ENCODE measurements around the gene RPE65.
"Not testable (repeated sequence)": the region's sequence is repeated elsewhere in the genome, so short reads cannot be mapped to it uniquely, and the experiment has no call there.

Gene RPE65

GRCh38 chr1:68453060-68453670 lies 3.4 kb upstream of the RPE65 start:
- no peak for DNase-seq (ENCODE audit: low read depth, low spot score)

GRCh38 chr1:68448365-68448764 lies 1.4 kb downstream of the RPE65 start:
- no peak for DNase-seq (ENCODE audit: low read depth, low spot score)

DNA sequence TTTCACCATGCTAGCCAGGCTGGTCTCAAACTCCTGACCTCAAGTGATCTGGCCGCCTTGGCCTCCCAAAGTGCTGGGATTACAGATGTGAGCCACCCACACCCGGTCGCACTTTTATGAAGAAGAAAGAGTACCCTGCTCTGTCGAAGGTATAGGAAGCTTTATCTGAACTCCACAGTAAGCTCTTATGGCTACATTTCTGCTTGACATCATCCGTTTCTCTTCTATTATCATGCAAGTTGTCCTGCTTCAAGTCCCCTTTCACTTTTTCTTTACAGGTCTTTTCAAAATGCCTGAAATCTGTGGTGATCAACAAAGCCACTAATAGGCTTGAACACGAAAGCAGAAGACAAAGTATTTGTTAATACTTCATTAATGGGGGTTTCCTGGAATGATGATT lies 4.0 kb downstream of the RPE65 start:
- DNase-seq (ENCODE audit: low read depth, low spot score), result no peak

DNA sequence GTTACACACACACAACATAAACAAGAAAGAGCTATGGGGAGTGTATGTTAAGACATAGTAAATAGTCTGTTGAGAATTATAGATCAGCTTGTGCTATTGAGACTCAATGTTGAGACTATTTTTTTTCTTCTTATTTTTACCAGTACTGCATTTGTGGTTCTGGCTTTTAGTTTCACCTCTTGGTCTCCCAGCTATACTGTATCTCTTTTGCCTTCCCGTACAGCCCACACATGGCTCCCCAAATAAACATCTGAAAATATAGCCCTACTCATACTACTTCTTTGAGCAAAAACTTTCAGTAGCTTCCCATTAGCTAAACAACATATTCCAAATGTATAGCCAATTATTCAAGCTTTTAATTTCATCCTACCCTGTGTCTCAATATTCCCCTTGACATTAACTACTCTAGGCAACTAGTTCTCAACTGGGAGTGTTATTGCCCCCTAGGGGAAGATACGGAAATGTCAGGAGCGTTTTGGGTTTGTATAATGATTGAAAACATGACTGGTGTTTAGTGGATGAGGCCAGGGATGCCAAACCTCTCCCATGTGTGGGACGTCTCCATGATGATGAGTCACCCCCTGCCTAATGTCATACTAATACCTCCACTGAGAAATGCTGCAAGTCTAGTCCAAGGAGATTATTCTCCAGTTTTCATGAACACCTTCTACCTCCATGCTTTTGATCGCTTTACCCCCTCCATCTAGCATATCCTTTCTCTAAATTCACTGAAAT lies 6.8 kb downstream of the RPE65 start:
- no peak for DNase-seq (ENCODE audit: low read depth, low spot score)

GRCh38 chr1:68442006-68442405 lies 7.7 kb downstream of the RPE65 start:
- no peak for DNase-seq (ENCODE audit: low read depth, low spot score)

DNA sequence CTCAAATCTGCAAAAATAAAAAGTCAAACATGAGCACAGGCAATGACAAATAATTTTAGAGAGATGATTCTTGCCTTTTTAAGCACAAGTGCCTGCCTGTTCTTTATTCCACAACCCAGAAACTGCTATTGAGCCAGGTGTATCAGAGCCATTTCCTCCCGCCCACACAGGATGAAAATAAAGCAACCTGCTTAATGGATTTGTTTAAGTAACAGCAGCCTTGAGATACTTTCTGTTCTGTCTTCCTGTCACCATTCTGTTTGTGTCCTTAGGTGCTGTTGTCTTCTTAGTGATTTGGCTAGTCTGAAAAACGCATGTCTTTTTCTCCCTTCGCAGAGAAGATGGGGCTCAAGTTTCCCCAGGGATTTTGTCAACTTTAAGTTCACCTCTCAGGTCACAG lies 11.4 kb downstream of the RPE65 start:
- no peak for DNase-seq (ENCODE audit: low read depth, low spot score)

DNA sequence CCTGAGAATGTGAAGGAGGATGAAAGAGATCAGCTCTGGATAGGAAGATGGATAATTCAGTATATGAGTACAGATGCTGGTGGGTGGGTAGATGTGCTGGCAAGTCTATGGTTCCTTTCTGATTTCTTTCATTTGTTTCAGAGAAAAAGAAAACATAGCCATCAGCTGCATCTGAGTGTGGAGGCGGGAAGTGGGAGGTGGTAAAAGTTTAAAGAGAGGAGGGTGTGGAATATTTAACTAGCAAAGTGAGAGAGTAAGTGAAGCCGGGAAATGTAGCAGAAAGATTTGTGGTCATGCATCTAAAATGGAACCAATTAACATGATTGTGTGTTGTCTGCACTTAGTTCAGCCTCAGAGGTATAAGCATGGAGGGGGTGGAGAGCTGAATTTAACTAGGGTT lies 16.4 kb downstream of the RPE65 start:
- no peak for DNase-seq (ENCODE audit: low read depth, low spot score)

DNA sequence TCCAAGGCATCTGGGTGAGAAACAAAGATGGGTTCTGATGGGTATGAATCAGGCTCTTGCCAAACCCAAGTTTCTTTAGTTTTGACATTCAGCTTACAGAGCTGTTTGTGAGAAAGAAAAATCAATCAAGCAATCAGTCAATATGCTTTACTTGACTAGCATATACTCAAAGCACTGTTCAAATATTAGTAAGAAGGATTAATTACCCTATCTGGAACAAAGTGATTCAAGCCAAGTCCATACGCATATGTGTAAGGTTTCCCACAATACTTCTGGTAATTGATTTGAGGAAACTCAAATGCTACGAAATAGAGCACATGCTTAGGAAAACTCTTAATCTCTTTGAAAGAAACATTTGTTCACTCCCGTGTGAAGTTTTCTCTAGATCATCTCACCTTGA lies 18.7 kb downstream of the RPE65 start:
- DNase-seq (ENCODE audit: low read depth, low spot score), result no peak

DNA sequence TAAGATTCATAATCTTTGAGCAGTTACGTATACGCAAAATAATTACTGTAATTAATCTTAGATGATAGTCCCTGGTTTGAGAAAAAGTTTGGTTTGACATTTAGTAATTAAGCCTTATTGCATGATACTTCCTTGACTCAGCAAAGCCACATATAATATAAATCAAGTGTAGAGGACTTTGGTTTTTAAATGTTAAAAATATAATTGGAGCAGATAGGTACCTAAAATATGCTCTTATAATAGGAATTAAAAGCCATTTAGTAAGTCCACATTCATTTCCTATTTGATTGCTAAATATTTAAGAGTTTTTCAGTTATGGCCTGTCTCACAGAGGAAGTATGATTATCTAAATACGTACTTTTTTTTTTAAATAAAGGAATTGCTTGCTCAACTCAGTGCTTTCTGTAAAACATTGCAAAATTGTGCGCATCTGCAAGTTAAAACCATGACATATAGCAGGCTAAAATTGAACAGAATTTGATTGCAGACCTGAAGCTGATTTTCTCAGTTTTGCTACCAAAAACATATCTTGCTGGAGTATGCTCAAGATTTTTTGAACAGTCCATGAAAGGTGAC lies 20.4 kb downstream of the RPE65 start:
- no peak for DNase-seq (ENCODE audit: low read depth, low spot score)

GRCh38 chr1:68426594-68426993 lies 23.2 kb downstream of the RPE65 start:
- no peak for DNase-seq (ENCODE audit: low read depth, low spot score)

GRCh38 chr1:68421350-68421749 lies 28.4 kb downstream of the RPE65 start:
- DNase-seq (ENCODE audit: low read depth, low spot score), result no peak

- DNase-seq (ENCODE audit: low read depth, low spot score), result no peak
Measured at GRCh38 chr1:68409426-68409825, 40.3 kb downstream of the RPE65 start.

GRCh38 chr1:68401506-68401905 lies 48.2 kb downstream of the RPE65 start:
- DNase-seq (ENCODE audit: low read depth, low spot score), result no peak

DNA sequence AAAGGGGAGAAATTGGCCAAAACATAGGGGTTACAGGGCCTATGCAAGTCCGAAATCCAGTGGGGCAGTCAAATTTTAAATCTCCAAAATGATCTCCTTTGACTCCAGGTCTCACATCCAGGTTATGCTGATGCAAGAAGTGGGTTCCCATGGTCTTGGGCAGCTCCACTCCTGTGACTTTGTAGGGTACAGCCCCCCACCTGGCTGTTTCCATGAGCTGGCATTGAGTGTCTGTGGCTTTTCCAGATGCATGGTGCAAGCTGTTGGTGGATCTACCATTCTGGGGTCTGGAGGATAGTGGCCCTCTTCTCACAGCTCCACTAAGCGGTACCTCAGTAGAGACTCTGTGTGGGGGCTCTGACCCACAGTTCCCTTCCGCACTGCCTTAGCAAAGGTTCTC lies 54.2 kb downstream of the RPE65 start:
- DNase-seq (ENCODE audit: low read depth, low spot score), result not testable (repeated sequence)

DNA sequence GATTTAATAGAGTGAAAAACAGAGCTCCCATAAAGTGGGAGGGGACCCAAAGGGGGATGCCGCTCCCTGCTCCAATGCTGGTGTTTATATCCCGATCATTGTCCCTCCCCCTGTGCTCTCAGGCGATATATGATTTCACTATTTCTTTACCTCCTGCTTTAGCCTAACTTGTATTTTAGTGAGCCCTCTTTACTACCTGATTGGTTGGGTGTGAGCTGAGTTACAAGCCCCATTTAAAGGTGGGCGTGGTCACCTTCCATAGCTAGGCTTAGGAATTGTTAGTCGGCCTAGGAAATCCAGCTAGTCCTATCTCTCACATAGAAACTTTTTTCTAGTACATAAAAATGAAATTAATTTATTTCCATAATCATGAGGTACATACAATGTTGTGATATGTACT lies 57.3 kb downstream of the RPE65 start:
- DNase-seq (ENCODE audit: low read depth, low spot score), result not testable (repeated sequence)

DNA sequence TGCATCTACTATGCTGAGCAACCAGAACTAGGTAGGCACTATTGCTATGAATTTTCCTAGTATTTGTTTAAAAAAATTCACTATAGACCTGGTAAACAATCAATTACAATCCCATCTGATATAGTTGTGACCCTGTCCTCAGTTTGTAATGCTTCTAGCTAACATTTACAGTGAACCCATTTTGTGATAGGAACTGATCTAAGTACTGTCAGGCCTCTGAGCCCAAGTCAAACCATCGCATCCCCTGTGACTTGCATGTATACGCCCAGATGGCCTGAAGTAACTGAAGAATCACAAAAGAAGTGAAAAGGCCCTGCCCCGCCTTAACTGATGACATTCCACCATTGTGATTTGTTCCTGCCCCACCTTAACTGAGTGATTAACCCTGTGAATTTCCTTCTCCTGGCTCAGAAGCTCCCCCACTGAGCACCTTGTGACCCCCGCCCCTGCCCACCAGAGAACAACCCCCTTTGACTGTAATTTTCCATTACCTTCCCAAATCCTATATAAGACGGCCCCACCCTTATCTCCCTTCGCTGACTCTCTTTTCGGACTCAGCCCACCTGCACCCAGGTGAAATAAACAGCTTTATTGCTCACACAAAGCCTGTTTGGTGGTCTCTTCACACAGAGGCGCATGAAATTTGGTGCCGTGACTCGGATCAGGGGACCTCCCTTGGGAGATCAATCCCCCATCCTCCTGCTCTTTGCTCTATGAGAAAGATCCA lies 63.8 kb downstream of the RPE65 start:
- not testable (repeated sequence) for DNase-seq (ENCODE audit: low read depth, low spot score)

DNA sequence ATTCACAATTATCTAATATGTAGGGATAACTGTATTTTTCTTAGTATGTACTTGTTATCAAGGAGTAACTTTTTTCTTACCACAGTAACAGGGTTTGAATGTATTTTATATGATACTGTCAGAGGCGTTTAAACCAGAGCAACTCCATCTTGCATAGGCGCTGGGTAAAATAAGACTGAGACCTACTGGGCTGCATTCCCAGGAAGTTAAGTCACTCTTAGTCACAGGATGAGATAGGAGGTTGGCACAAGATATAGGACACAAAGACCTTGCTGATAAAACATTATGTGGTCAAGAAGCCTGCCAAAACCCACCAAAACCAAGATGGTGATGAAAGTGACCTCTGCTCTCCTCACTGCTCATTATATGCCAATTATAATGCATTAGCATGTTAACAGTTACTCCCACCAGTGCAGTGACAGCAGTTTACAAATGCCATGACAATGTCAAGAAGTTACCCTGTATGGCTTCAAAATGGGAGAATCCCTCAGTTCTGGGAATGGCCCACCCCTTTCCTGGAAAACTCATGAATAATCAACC lies 64.8 kb downstream of the RPE65 start:
- DNase-seq (ENCODE audit: low read depth, low spot score), result no peak

DNA sequence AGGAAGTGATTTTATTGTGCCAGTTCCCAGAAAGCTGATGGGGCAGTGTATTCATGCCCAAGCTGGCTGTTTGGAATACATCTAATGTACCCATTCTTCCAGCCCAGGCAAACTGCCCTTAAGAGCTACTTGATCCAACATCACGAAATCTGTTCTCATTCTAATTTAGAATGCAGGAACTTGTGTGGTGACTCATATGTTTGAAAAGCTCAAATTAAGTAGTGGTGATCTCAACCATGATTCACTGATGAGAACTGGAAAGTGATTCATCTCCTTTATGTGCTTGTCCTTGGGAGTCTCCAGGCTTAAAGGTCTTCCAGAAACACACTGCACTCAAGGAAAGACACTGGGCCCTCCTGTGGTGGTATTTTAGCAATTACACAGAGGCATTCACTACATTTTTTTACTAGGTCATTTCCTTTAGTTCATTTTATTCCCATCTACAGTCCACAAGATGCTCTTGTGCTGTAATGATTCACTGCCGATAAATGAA lies 65.4 kb downstream of the RPE65 start:
- DNase-seq (ENCODE audit: low read depth, low spot score), result peak; percentile 81

GRCh38 chr1:68383092-68383491 lies 66.7 kb downstream of the RPE65 start:
- DNase-seq (ENCODE audit: low read depth, low spot score), result no peak

- no peak for DNase-seq (ENCODE audit: low read depth, low spot score)
Measured at GRCh38 chr1:68379085-68379478, 70.7 kb downstream of the RPE65 start.
